Nephron progenitor cell (in vitro differentiated cells): Measurements from ENCODE around the gene ZC3H13.

Experiments used
- DNase-seq: peaks from one replicate; pipeline ENCODE4 v3.0.0; 2021
- H3K27ac Mint-ChIP-seq: 2 replicates; pipeline ENCODE4 v1.8.0; 2021; ENCODE audit warnings: mild to moderate bottlenecking, moderate library complexity, mixed read lengths
- H3K27me3 Mint-ChIP-seq: 2 replicates; pipeline ENCODE4 v1.8.0; 2021; ENCODE audit warnings: mild to moderate bottlenecking, low read depth, mixed read lengths; ENCODE audit not compliant: poor library complexity
- H3K36me3 Mint-ChIP-seq: 2 replicates; pipeline ENCODE4 v1.8.0; 2021; ENCODE audit warnings: low read depth, mixed read lengths
- H3K4me1 Mint-ChIP-seq: 2 replicates; pipeline ENCODE4 v1.8.0; 2021; ENCODE audit warnings: mixed read lengths
- H3K4me3 Mint-ChIP-seq: 2 replicates; pipeline ENCODE4 v1.8.0; 2021; ENCODE audit warnings: mild to moderate bottlenecking, moderate library complexity, mixed read lengths
- H3K9me3 Mint-ChIP-seq: 2 replicates; pipeline ENCODE4 v1.8.0; 2021; ENCODE audit warnings: mild to moderate bottlenecking, moderate library complexity, mixed read lengths
- CTCF ChIP-seq: fragments of 200-600 bp; sonication (generic); IDR thresholded peaks from 2 replicates; pipeline ENCODE4 v1.5.0; 2021; ENCODE audit warnings: antibody characterized with exemption

Gene ZC3H13

GRCh38 chr13:45930177-45930576 lies 122.4 kb downstream of the ZC3H13 start:
- Mint-ChIP-seq H3K4me3 (no peak overlapping the region), H3K9me3 (no peaks in the 10 kb centered on the region), H3K36me3 (no peaks in the 10 kb centered on the region), H3K27me3 (peaks cover 5% of the 10 kb centered on the region), H3K27ac (no peak overlapping the region), H3K4me1 (peaks cover 17% of the 10 kb centered on the region)
- no peak for TF ChIP-seq CTCF
- DNase-seq = no peak

- Mint-ChIP-seq H3K4me3 (no peak overlapping the region), H3K36me3 (no peaks in the 10 kb centered on the region)
- DNase-seq = no peak
Measured at GRCh38 chr13:45928843-45929242, 123.7 kb downstream of the ZC3H13 start.

DNA sequence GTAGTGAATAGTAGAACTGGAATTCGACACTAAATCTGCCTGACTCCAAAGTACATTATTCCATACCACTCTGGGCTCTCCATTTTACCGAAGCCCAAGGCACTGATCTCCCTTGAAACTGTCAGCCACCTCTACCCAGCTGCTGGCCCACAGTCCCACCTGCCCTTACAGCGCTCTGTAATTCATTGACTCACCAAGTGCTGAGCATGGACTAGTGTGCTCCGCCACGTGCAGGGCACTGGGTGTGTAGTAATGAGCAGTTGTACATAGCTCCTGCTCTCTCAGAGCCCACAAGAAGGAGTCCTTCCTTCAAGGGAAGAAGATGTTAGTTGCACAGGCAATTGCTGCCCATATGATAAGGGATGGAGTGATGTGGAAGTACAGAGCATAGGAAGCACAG lies 124.4 kb downstream of the ZC3H13 start:
- Mint-ChIP-seq H3K27me3 (peaks cover 6% of the 10 kb centered on the region), H3K4me3 (no peak overlapping the region)
- no peak for TF ChIP-seq CTCF

More at GRCh38 chr13:45928843-45929242, 123.7 kb downstream of the ZC3H13 start:
- Mint-ChIP-seq H3K9me3 (no peaks in the 10 kb centered on the region), H3K27me3 (peaks cover 6% of the 10 kb centered on the region), H3K27ac (no peak overlapping the region), H3K4me1 (peaks cover 13% of the 10 kb centered on the region)
- TF ChIP-seq CTCF = no peak

GRCh38 chr13:45926741-45927140 lies 125.8 kb downstream of the ZC3H13 start:
- Mint-ChIP-seq H3K4me3 (no peak overlapping the region), H3K27ac (no peak overlapping the region), H3K4me1 (no peaks in the 10 kb centered on the region), H3K36me3 (no peaks in the 10 kb centered on the region), H3K9me3 (no peaks in the 10 kb centered on the region), H3K27me3 (peaks cover 6% of the 10 kb centered on the region)
- DNase-seq = no peak
- TF ChIP-seq CTCF = no peak

More for the DNA sequence above, 124.4 kb downstream of the ZC3H13 start:
- Mint-ChIP-seq H3K27ac (no peak overlapping the region), H3K4me1 (peaks cover 7% of the 10 kb centered on the region), H3K9me3 (no peaks in the 10 kb centered on the region), H3K36me3 (no peaks in the 10 kb centered on the region)
- DNase-seq = no peak

GRCh38 chr13:45925151-45925550 lies 127.4 kb downstream of the ZC3H13 start:
- DNase-seq = no peak
- H3K4me3 Mint-ChIP-seq = no peak overlapping the region

More at GRCh38 chr13:45925151-45925550, 127.4 kb downstream of the ZC3H13 start:
- Mint-ChIP-seq H3K4me1 (no peaks in the 10 kb centered on the region), H3K27me3 (peaks cover 6% of the 10 kb centered on the region), H3K27ac (no peak overlapping the region), H3K9me3 (no peaks in the 10 kb centered on the region), H3K36me3 (no peaks in the 10 kb centered on the region)
- TF ChIP-seq CTCF = no peak
